ENCODE results near the gene TBC1D22A.

DNA sequence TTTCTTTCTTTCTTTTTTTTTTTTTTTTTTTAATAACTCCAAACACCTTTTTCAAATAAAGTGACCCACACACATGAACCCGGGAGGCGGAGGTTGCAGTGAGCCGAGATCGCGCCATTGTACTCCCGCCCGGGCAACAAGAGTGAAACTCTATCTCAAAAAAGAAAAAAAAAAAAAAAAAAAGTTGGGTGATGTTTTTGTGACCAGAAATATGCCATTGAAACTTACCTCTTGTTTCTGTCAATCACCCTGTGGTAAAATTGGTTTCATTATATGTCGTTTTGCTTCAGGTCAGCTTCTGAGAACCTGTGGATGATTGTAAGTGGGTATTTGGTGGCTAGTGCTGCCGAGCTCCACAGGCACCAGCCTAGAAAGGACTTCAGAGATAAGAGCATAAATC is 238.8 kb downstream of the TBC1D22A start:
- TF ChIP-seq, protein P1, sequence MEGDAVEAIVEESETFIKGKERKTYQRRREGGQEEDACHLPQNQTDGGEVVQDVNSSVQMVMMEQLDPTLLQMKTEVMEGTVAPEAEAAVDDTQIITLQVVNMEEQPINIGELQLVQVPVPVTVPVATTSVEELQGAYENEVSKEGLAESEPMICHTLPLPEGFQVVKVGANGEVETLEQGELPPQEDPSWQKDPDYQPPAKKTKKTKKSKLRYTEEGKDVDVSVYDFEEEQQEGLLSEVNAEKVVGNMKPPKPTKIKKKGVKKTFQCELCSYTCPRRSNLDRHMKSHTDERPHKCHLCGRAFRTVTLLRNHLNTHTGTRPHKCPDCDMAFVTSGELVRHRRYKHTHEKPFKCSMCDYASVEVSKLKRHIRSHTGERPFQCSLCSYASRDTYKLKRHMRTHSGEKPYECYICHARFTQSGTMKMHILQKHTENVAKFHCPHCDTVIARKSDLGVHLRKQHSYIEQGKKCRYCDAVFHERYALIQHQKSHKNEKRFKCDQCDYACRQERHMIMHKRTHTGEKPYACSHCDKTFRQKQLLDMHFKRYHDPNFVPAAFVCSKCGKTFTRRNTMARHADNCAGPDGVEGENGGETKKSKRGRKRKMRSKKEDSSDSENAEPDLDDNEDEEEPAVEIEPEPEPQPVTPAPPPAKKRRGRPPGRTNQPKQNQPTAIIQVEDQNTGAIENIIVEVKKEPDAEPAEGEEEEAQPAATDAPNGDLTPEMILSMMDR (IDR thresholded peaks at IDR 0.05; ENCODE audit: poor library complexity): no peak
- no peak for TF ChIP-seq EZH2 (IDR thresholded peaks at IDR 0.05; ENCODE audit: borderline replicate concordance)
